GM19438 (cell line): ENCODE measurements around the gene SIRT4.
A peak's percentile ranks its signal among the peaks of the same experiment; 100 is the strongest.

Experiments
- ATAC-seq: cut with Tn5 transposase; IDR thresholded peaks from one replicate; pipeline ENCODE4 v1.9.1; 2021; ENCODE audit warnings: low read depth; ENCODE audit not compliant: unreplicated experiment

Gene SIRT4

GRCh38 chr12:120278137-120279069 is 23.7 kb upstream of the SIRT4 start:
- no peak for ATAC-seq

DNA sequence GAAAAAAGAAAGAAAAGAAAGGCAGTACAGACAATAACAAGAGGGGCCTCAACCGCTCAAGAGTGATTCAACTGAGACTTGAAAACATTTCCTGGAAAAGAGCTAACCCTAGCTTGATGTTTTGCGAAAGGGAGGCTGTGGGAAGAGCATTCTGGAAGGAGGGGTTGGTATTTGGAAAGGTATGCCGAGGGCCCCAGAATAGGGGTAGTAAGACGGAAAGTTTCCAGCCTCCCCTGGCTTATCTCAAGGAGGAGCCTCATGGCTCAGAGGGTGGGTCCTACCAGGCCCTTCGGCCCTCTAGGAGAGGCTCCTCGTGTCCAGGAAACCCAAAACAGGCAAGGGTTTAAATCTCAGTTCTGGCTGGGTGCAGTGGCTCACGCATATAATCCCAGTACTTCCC is 18.8 kb upstream of the SIRT4 start:
- no peak for ATAC-seq

- ATAC-seq, result no peak
Observed at GRCh38 chr12:120284381-120284780, 17.7 kb upstream of the SIRT4 start.

- ATAC-seq, result no peak
Observed at GRCh38 chr12:120286768-120287490, 15.2 kb upstream of the SIRT4 start.

DNA sequence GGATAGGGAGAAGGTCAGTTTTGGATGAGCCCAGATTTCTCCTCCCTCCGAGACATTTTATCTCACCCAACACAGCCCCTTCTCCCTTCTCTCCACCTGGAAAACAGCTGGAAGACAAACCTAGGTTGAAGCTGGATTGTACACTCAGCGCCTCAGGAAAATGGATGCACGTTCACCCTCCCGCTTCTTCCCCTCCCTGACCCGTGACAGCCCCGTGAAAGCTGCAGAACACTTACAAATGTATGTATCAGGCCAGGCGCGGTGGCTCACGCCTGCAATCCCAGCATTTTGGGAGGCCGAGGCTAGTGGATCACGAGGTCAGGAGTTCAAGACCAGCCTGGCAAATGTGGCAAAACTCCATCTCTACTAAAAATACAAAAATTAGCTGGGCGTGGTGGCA is 14.6 kb upstream of the SIRT4 start:
- no peak for ATAC-seq

DNA sequence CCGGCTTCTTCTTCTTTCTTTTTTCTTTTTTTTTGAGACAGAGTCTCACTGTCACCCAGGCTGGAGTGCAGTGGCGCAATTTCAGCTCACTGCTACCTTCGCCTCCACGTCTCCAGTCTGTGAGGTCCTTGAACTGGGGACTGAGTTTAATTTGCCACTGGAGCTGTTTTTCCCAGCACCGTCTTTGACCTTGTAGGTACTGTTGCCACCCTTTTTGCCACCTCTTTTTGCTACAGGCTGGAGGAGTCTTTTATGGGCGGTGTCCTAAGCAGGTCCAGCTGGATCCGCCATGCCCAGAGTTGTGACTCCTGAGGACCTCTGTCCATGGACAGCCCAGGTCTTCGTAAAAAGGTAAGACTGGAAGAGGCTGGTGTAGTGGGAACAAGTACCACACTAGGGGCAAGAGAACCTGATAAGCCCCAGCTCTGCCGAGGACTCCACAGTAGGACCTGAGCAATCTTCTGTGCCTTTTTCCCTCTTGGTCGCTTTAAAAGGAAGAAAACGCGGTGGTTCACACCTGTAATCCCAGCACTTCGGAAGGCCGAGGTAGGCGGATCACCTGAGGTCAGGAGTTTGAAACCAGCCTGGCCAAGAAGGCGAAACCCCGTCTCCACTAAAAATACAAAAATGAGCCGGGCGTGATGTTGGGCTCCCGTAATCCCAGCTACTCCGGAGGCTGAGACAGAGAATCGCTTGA is 11.4 kb upstream of the SIRT4 start:
- no peak for ATAC-seq

- ATAC-seq, result peak; percentile 4
Observed at GRCh38 chr12:120292411-120292660, 9.8 kb upstream of the SIRT4 start.

DNA sequence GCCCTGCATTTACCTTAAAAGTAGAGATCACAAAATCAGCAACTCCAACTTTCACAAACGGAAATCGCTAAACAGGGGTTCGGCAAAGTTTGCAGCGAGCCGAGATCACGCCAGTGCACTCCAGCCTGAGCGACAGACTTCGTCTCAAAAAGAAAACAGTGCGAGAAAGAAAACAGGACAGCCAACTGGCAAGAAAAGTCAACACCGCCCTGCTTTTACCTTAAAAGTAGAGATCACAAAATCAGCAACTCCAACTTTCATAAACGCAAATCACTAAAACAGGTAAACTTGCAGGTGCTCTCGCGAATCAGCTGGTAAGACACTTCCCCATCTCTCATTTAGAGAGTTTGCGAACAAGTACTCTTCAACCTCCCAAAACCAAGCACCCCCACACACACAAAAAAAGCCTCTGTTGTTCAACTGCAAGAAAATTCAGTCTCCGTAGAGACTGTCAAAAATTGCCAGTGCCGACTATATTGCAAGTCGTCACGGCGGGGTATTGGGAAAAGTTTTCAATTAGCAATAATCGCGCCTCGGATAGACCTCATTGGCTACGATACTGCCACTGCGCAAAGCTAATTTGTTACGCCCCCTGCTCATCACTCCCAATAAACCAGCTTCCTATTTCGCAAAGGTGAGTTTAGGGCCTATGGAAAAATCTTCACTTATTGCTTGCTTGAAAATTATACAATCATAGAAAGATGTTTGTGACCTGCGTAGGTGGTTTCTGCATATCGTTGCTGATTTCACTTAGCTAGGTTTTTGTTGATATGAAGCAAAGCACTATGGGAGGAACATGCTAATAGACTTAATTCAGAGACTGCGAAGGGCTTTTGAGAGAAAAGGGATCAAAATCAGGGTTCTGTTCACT is 9.2 kb upstream of the SIRT4 start, which contains the start of gene RNU4-1:
TSS of gene RNU4-1 (minus strand) at position 577 of the 871 bp plus-strand sequence.
- peak; percentile 51 for ATAC-seq

- ATAC-seq, result no peak
Observed at GRCh38 chr12:120314220-120314619, 12.1 kb downstream of the SIRT4 start.

DNA sequence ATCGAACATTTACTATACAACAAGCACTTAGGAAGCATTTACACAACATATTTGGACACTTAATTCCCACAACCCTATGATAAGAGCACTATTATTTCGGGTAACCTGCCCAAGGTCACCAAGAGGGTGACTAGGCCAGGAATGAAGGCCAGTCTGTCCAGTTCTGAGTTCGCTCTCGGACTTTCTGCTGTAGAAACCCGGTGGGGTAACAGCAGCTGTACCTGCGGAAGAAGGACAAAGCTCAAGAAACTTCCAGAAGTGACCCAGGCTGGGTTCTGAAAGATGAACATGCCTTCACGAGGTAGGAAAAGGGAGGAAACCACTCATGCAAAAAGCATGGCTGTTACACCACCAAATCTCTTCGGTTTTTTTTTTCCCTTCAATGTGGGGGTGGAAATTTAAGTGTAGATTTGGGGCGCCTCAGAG is 14.7 kb downstream of the SIRT4 start:
- ATAC-seq, result no peak

- peak; percentile 99 for ATAC-seq
Observed at GRCh38 chr12:120317224-120318105, 15.3 kb downstream of the SIRT4 start.

- no peak for ATAC-seq
Observed at GRCh38 chr12:120321382-120322202, 19.5 kb downstream of the SIRT4 start.

- ATAC-seq, result no peak
Observed at GRCh38 chr12:120323772-120324171, 21.7 kb downstream of the SIRT4 start.

DNA sequence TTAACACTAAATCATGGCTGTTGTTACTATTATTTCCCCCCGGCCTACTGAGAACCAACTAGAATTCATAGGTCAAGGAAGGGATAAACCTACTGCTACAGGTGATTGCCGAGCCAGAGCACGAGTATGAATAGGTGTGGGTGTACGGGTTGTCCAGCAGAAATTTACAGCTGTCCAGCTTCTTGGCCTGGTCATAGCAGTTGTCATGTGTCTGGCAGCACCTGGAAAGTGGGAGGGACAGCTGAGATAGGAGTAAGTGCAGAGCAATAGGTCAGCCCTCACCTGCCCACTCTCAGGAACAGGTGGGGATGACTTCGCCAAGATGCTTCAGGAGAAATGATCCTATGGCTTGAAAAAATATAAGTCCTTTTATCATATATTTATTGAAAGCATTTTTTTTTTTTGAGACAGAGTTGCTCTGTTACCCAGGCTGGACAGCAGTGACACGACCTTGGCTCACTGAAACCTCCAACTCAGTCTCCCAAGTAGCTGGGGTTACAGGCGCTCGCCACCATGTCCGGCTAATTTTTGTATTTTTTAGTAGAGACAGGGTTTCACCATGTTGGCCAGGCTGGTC is 22.8 kb downstream of the SIRT4 start:
- no peak for ATAC-seq

- no peak for ATAC-seq
Observed at GRCh38 chr12:120327593-120327992, 25.5 kb downstream of the SIRT4 start, which contains the start of gene PLA2G1B. TSS of gene PLA2G1B (minus strand) at chr12:120327779. CDS start at chr12:120327753, 26 bp downstream.

DNA sequence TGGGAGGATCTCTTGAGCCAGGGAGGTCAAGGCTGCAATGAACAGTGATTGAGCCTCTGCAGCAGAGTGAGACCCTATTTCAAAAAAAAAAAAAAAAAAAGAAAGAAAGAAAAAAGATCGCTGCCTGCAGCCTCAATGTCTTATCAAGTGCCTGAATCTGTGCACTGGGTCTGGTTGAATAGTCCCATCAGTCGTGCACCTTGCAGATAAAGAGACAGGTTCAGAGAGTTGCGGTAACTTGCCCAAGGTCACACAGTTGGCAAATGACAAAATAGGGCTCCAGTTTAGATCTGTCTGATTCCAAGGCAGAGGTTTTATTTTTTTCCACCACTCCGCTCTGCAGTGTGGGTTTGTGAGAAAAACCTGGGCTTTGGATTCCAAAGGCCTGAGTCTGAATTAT is 26.1 kb downstream of the SIRT4 start:
- no peak for ATAC-seq

DNA sequence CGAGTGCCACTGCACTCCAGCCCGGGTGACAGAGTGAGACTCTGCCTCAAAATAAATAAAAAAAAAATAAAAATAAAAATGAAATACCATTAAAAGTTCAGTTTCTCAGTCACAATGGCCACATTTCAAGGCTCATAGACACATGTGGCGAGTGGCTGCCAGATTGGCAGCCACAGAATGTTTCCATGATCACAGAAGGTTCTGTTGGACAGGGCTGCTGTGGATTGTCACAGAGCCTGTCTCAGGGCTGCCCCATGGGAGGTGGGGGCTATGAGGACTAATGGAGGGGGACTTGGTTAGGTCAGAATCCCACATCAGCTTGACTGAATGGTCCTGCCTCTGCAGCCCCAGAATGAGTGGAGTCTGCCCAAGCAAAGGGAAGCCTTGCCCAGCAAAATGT is 29.3 kb downstream of the SIRT4 start:
- ATAC-seq, result no peak

- ATAC-seq, result no peak
Observed at GRCh38 chr12:120332041-120332440, 29.9 kb downstream of the SIRT4 start.
